GM18526 (cell line): ENCODE results near the gene PAMR1.

Source experiments
- POLR2A ChIP-seq: IDR thresholded peaks from 3 replicates; pipeline ENCODE4 v1.6.1; 2011; ENCODE audit not compliant: insufficient read length; ENCODE audit errors: extremely low read depth

Gene PAMR1

GRCh38 chr11:35383953-35384352 lies 141.5 kb downstream of the PAMR1 start:
- no peak for TF ChIP-seq POLR2A
